ENCODE measurements around the gene SLC9A9.

The SLC9A9 gene

GRCh38 chr3:143266511-143266910 lies 581.8 kb downstream of the SLC9A9 start:
- no peak for DNase-seq

- DNase-seq, result no peak
These were observed 582.7 kb downstream of the SLC9A9 start for GRCh38 chr3:143265501-143266070.

- DNase-seq, result no peak
These were observed 584.3 kb downstream of the SLC9A9 start for GRCh38 chr3:143263852-143264513.

- no peak for DNase-seq
These were observed 586.4 kb downstream of the SLC9A9 start for GRCh38 chr3:143261848-143262247.

- DNase-seq, result no peak
These were observed 589.6 kb downstream of the SLC9A9 start for GRCh38 chr3:143258692-143259091.

- no peak for DNase-seq
These were observed 591.9 kb downstream of the SLC9A9 start for GRCh38 chr3:143256416-143256815.

- no peak for DNase-seq
These were observed 592.5 kb downstream of the SLC9A9 start for GRCh38 chr3:143255739-143256138.

- DNase-seq, result no peak
These were observed 595.3 kb downstream of the SLC9A9 start for GRCh38 chr3:143252931-143253330.

- no peak for DNase-seq
These were observed 599.3 kb downstream of the SLC9A9 start for GRCh38 chr3:143249014-143249413.

- DNase-seq, result no peak
These were observed 601.2 kb downstream of the SLC9A9 start for GRCh38 chr3:143247073-143247472.

GRCh38 chr3:143245692-143246091 lies 602.6 kb downstream of the SLC9A9 start:
- no peak for DNase-seq

GRCh38 chr3:143244516-143245063 lies 603.7 kb downstream of the SLC9A9 start:
- no peak for DNase-seq

- DNase-seq, result no peak
These were observed 604.6 kb downstream of the SLC9A9 start for GRCh38 chr3:143243686-143244085.

- DNase-seq, result no peak
These were observed 605.6 kb downstream of the SLC9A9 start for GRCh38 chr3:143242691-143243090.

- no peak for DNase-seq
These were observed 606.2 kb downstream of the SLC9A9 start for GRCh38 chr3:143242101-143242500.

- no peak for DNase-seq
These were observed 606.8 kb downstream of the SLC9A9 start for GRCh38 chr3:143241481-143241951.

GRCh38 chr3:143240886-143241285 lies 607.4 kb downstream of the SLC9A9 start:
- no peak for DNase-seq

GRCh38 chr3:143239031-143239430 lies 609.2 kb downstream of the SLC9A9 start:
- no peak for DNase-seq

GRCh38 chr3:143237077-143237627 lies 611.1 kb downstream of the SLC9A9 start:
- no peak for DNase-seq

GRCh38 chr3:143236226-143236964 lies 611.9 kb downstream of the SLC9A9 start:
- DNase-seq, result no peak

- no peak for DNase-seq
These were observed 612.6 kb downstream of the SLC9A9 start for GRCh38 chr3:143235614-143236204.

- DNase-seq, result no peak
These were observed 613.7 kb downstream of the SLC9A9 start for GRCh38 chr3:143234526-143234925.

GRCh38 chr3:143232981-143233380 lies 615.3 kb downstream of the SLC9A9 start:
- DNase-seq, result no peak

Data from NCI-H1092 (cell line).